ENCODE results near the gene SH3GLB1. TPM values are rescaled to one million over a fixed set of nuclear protein-coding genes. Genes with fewer than 3 reads are reported as not detected.
A peak's percentile ranks its signal among the peaks of the same experiment; 100 is the strongest.

Gene SH3GLB1
- total RNA-seq, 1 experiment from 2014 or later: 25.0 TPM

GRCh38 chr1:86773341-86774288 lies 69.2 kb downstream of the SH3GLB1 start:
- intact Hi-C loops (cut with micrococcal nuclease): no loop called here
- Histone ChIP-seq H2AFZ (ENCODE audit: low read length) (peak overlapping the region; percentile 42), H3K27ac (ENCODE audit: low read length) (peak overlapping the region; percentile 35), H3K9me3 (ENCODE audit: low read length) (no peaks in the 10 kb centered on the region), H3K36me3 (ENCODE audit: low read depth, low read length) (no peaks in the 10 kb centered on the region), H3F3A (ENCODE audit: low read length, unreplicated experiment) (no peaks in the 10 kb centered on the region), H3K79me2 (ENCODE audit: low read length) (no peaks in the 10 kb centered on the region), H3K4me2 (ENCODE audit: low read length) (peak overlapping the region; percentile 86), H3K4me1 (ENCODE audit: insufficient read depth, low read length) (peaks cover 32% of the 10 kb centered on the region), H4K20me1 (ENCODE audit: low read length) (no peaks in the 10 kb centered on the region), H3K4me3 (ENCODE audit: low read length) (peak overlapping the region; percentile 49), H3K9ac (ENCODE audit: low read length) (no peak overlapping the region; the same call in 1 of the 2 replicates), H3K27me3 (ENCODE audit: low read length) (no peaks in the 10 kb centered on the region), H3K9me2 (replicated peaks; ENCODE audit: low read length) (no peaks in the 10 kb centered on the region)
- BruUV-seq (replicated peaks): no TSS peak
- ChIA-PET POLR2A (ENCODE audit: unreplicated experiment) (interaction anchor here (0.6 to 0.7 kb wide), 4 partner anchors 15 to 1673 kb away, joined by 3 to 4 read pairs (median 4); no protein-coding TSS in a partner anchor), CTCF (interaction anchor here (0.6 to 1.0 kb wide), 4 partner anchors 12 to 377 kb away, joined by 3 to 8 read pairs (median 4); partner anchors contain the start of genes ODF2L and SH3GLB1)
- ATAC-seq (peak; percentile 69), DNase-seq (peak; percentile 68)
- TF ChIP-seq CTCF (conservative IDR thresholded peaks at IDR 0.05; ENCODE audit: low read depth, low read length) (no peak), EZH2phosphoT487 (IDR thresholded peaks at IDR 0.05; ENCODE audit: borderline replicate concordance, low read length) (no peak)

- H3K36me3 ChIP-seq (ENCODE audit: low read depth, low read length): no peaks in the 10 kb centered on the region
- H3K9me2 ChIP-seq (replicated peaks; ENCODE audit: low read length): no peaks in the 10 kb centered on the region
- peak; percentile 89 for ATAC-seq
- H4K20me1 ChIP-seq (ENCODE audit: low read length): no peaks in the 10 kb centered on the region
- intact Hi-C loops (cut with micrococcal nuclease): no loop called here
- no peaks in the 10 kb centered on the region for H3K27me3 ChIP-seq (ENCODE audit: low read length)
- peaks cover 6% of the 10 kb centered on the region for H3F3A ChIP-seq (ENCODE audit: low read length, unreplicated experiment)
- BruUV-seq (replicated peaks): no TSS peak
- peaks cover 42% of the 10 kb centered on the region for H3K4me1 ChIP-seq (ENCODE audit: insufficient read depth, low read length)
- H3K4me2 ChIP-seq (ENCODE audit: low read length): peak overlapping the region; percentile 86
- H3K4me3 ChIP-seq (ENCODE audit: low read length): peak overlapping the region; percentile 49
- H3K79me2 ChIP-seq (ENCODE audit: low read length): no peaks in the 10 kb centered on the region
- POLR2A ChIA-PET (ENCODE audit: unreplicated experiment): interaction anchor here (0.6 to 0.7 kb wide), 4 partner anchors 13 to 1411 kb away, joined by 3 to 4 read pairs (median 4); no protein-coding TSS in a partner anchor
- TF ChIP-seq EZH2phosphoT487 (IDR thresholded peaks at IDR 0.05; ENCODE audit: borderline replicate concordance, low read length) (no peak), EZH2 (IDR thresholded peaks at IDR 0.05; ENCODE audit: low read length, unreplicated experiment) (no peak), CTCF (conservative IDR thresholded peaks at IDR 0.05; ENCODE audit: low read depth, low read length) (no peak)
- peak overlapping the region; percentile 48 for H3K27ac ChIP-seq (ENCODE audit: low read length)
- CTCF ChIA-PET: interaction anchor here (1.0 kb wide), 2 partner anchors 21 to 378 kb away, joined by 4 to 5 read pairs; partner anchors contain the start of gene ODF2L
- DNase-seq: peak; percentile 92
- no peaks in the 10 kb centered on the region for H3K9me3 ChIP-seq (ENCODE audit: low read length)
- no peak overlapping the region; the same call in 1 of the 2 replicates for H3K9ac ChIP-seq (ENCODE audit: low read length)
- H2AFZ ChIP-seq (ENCODE audit: low read length): peak overlapping the region; percentile 42
Observed at GRCh38 chr1:86774305-86775295, 70.2 kb downstream of the SH3GLB1 start.
